ENCODE measurements around the gene RBM22. TPM values are rescaled to one million over a fixed set of nuclear protein-coding genes. Genes with fewer than 3 reads are reported as not detected.

RBM22 gene
- total RNA-seq = 18.5 and 18.9 TPM in 2 replicates

DNA sequence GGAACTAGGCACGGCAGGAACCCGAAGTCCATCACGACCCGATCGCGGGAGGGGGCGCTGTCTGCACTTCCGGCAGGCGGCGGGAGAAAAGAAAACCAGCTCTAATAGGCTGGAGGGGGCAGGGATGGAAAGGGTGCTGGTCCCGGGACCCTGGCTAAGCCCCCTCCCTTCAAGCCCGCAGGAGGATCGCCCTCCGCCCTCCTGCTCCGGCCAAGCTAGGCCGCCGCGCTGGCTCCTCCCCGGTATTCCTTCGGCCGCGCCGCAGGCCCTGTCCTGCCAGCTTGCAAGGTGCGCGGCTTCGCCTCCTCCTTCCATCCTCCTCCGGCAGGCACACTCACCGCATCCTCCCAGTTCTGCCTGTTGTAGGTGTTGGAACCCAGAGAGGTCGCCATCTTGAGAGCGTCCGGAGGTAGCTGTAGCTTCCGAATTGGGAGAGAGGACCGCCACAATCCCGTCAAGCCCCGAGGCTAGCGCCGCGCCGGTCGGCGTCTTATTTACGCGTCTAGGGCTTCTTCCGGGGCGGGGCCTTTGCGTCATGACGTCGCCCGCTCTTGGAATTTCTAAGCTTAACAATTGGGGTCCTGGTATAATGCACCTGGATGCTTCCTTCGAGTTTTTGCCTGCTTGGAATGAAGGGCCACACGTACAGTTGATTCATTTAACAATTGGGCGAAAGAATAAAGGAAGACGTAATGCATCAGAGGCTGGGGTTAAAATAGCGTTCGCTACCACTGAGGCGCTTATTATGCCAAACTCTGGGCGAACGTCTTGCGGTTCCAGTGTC is at the start of gene RBM22:
RBM22 (minus strand) TSS at position 469 of the 784 bp plus-strand sequence; CDS start at position 392, 77 bp downstream.

GRCh38 chr5:150661086-150661485 is 39.8 kb downstream of the RBM22 start, which contains the start of gene MYOZ3:
Gene MYOZ3, plus strand, starts transcription at chr5:150661251. Its CDS starts 1,691 bp downstream, at chr5:150662942.

Other genes starting within 250 kb of the RBM22 start
- gene NDST1, start 192.9 kb downstream of the RBM22 start, total RNA-seq = 39.4 and 62.3 TPM in 2 replicates
- gene SYNPO, start 60.4 kb downstream of the RBM22 start, total RNA-seq = 10.0 and 39.4 TPM in 2 replicates
- 0.18 and 0.94 TPM in 2 replicates for gene MYOZ3, start 39.8 kb downstream of the RBM22 start, total RNA-seq
- 25.9 and 29.9 TPM in 2 replicates for gene DCTN4, start 58.0 kb upstream of the RBM22 start, total RNA-seq
- 2.7 and 8.5 TPM in 2 replicates for gene SMIM3, start 77.7 kb upstream of the RBM22 start, total RNA-seq
- not detected in 2 replicates for gene IRGM, start 145.5 kb upstream of the RBM22 start, total RNA-seq
- gene ZNF300, start 203.9 kb upstream of the RBM22 start, total RNA-seq = 4.7 and 8.5 TPM in 2 replicates

Data from endothelial cell of coronary artery (primary cell).